SK-N-SH treated with all-trans-retinoic acid at 6 μM for 48 hours (cell line): Measurements from ENCODE around the gene ABCG2.

Source experiments
- ARNTL ChIP-seq: fragments of 450-650 bp; formaldehyde crosslinking; IDR thresholded peaks from 2 replicates; pipeline ENCODE4 v1.5.0; 2020; ENCODE audit warnings: low read depth, mild to moderate bottlenecking, moderate library complexity, borderline replicate concordance
- CREB5 ChIP-seq: fragments of 250-450 bp; sonication (Bioruptor Pico); IDR thresholded peaks from 2 replicates; pipeline ENCODE4 v1.5.1; 2020; ENCODE audit warnings: low read depth, mild to moderate bottlenecking, moderate library complexity
- POU6F1 ChIP-seq: fragments of 250-450 bp; sonication (Bioruptor Pico); IDR thresholded peaks from 2 replicates; pipeline ENCODE4 v1.8.0; 2021; ENCODE audit warnings: low read depth, mild to moderate bottlenecking, moderate library complexity, borderline replicate concordance
- SNAI2 ChIP-seq: fragments of 250-450 bp; sonication (Bioruptor Pico); IDR thresholded peaks from 2 replicates; pipeline ENCODE4 v1.5.0; 2020; ENCODE audit warnings: mild to moderate bottlenecking, moderate library complexity
- ZC3H10 ChIP-seq: fragments of 250-450 bp; sonication (Bioruptor Pico); IDR thresholded peaks from 2 replicates; pipeline ENCODE4 v1.5.1; 2021; ENCODE audit warnings: mild to moderate bottlenecking, moderate library complexity
- ZFP3 ChIP-seq: fragments of 250-450 bp; sonication (Bioruptor Pico); IDR thresholded peaks from 2 replicates; pipeline ENCODE4 v1.5.0; 2020; ENCODE audit warnings: mild to moderate bottlenecking, moderate library complexity
- ZNF565 ChIP-seq: fragments of 450-650 bp; formaldehyde crosslinking; conservative IDR thresholded peaks from 2 replicates; pipeline ENCODE4 v1.5.0; 2020; ENCODE audit warnings: low read depth, mild to moderate bottlenecking, moderate library complexity
- TF ChIP-seq, protein P1 (sequence below): fragments of 250-450 bp; sonication (Bioruptor Pico); IDR thresholded peaks from 2 replicates; pipeline ENCODE4 v1.8.0; 2020; ENCODE audit warnings: mild to moderate bottlenecking, moderate library complexity, borderline replicate concordance

GRCh38 chr4:88110826-88111225 is 47.6 kb downstream of the ABCG2 start:
- TF ChIP-seq ZFP3 (CRISPR knock-in tag) (no peak), ARNTL (CRISPR knock-in tag) (no peak), CREB5 (CRISPR knock-in tag) (no peak), ZNF565 (CRISPR knock-in tag) (no peak), POU6F1 (no peak), SNAI2 (CRISPR knock-in tag) (no peak), ZC3H10 (CRISPR knock-in tag) (no peak)
- TF ChIP-seq, protein P1, sequence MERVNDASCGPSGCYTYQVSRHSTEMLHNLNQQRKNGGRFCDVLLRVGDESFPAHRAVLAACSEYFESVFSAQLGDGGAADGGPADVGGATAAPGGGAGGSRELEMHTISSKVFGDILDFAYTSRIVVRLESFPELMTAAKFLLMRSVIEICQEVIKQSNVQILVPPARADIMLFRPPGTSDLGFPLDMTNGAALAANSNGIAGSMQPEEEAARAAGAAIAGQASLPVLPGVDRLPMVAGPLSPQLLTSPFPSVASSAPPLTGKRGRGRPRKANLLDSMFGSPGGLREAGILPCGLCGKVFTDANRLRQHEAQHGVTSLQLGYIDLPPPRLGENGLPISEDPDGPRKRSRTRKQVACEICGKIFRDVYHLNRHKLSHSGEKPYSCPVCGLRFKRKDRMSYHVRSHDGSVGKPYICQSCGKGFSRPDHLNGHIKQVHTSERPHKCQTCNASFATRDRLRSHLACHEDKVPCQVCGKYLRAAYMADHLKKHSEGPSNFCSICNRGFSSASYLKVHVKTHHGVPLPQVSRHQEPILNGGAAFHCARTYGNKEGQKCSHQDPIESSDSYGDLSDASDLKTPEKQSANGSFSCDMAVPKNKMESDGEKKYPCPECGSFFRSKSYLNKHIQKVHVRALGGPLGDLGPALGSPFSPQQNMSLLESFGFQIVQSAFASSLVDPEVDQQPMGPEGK (CRISPR knock-in tag), result no peak
